Upper lobe of left lung (tissue), 6 donors: ENCODE results near the gene CD247. TPM values are rescaled to one million over a fixed set of nuclear protein-coding genes. Genes with fewer than 3 reads are reported as not detected.
A peak's percentile ranks its signal among the peaks of the same experiment; 100 is the strongest.

ENCODE experiments used
- ATAC-seq, 2 donors: fragments of 200-7000 bp; cut with Tn5 transposase; one replicate each; pipeline ENCODE4 v1.9.1; 2022; ENCODE audit warnings: mild to moderate bottlenecking in 2 of 2, moderate library complexity in 2 of 2; ENCODE audit not compliant: low FRiP score in 2 of 2
- DNase-seq, 2 donors: peaks; one replicate each; pipeline ENCODE4 v3.0.0-alpha.2; 2019 to 2020
- H3K27ac ChIP-seq, 4 donors: fragments of 200-600 bp; sonication (generic); one replicate each; pipeline ENCODE4 v1.5.1; 2016 to 2019
- H3K27me3 ChIP-seq, 4 donors: fragments of 200-600 bp; sonication (generic); one replicate each; pipeline ENCODE4 v1.5.1; 2017 to 2019
- H3K36me3 ChIP-seq, 4 donors: fragments of 200-600 bp; sonication (generic); one replicate each; pipeline ENCODE4 v1.5.1; 2016 to 2019
- H3K4me1 ChIP-seq, 4 donors: fragments of 200-600 bp; sonication (generic); one replicate each; pipeline ENCODE4 v1.5.1; 2018 to 2019
- H3K4me3 ChIP-seq, 4 donors: fragments of 200-600 bp; sonication (generic); one replicate each; pipeline ENCODE4 v1.5.1; 2017 to 2019; ENCODE audit warnings: mild to moderate bottlenecking in 2 of 4, moderate library complexity in 1 of 4
- H3K9me3 ChIP-seq, 4 donors: fragments of 200-600 bp; sonication (generic); one replicate each; pipeline ENCODE4 v1.5.1; 2018 to 2019
- EP300 ChIP-seq, 4 donors: sonication (generic); formaldehyde crosslinking; IDR thresholded peaks; one replicate each; pipeline ENCODE4 v1.5.1; 2017; ENCODE audit warnings: antibody characterized with exemption in 4 of 4, control low read depth in 2 of 4
- POLR2A ChIP-seq, 4 donors: fragments of 450-650 bp; IDR thresholded peaks; one replicate each; pipeline ENCODE4 v1.5.1; 2016 to 2017; ENCODE audit warnings: antibody characterized with exemption in 4 of 4, mild to moderate bottlenecking in 2 of 4
- POLR2AphosphoS5 ChIP-seq, 2 donors: sonication (generic); formaldehyde crosslinking; IDR thresholded peaks; one replicate each; pipeline ENCODE4 v1.5.1; 2017; ENCODE audit warnings: antibody characterized with exemption in 2 of 2
- WGBS, 2 donors: methylation state at CpG; one replicate each; pipeline ENCODE4 v1.1.5; 2017 to 2018; 5-methylcytosine and 5-hydroxymethylcytosine counted together
- total RNA-seq, 6 donors: library from RNA; depleted of rRNA in 4 of 6; stranded (reverse); fragments of >200 nt in 4 of 6; gene quantifications; one replicate each; pipeline versions ENCODE4 v1.1.0 to v1.2.1, GENCODE V29; 2016 to 2021
- TF ChIP-seq, protein P1 (sequence below), 6 experiments: fragments of 450-650 bp in 4 of 6; fragments of 200-600 bp in 2 of 6; sonication (generic) in 2 of 6; IDR thresholded peaks; one replicate each; pipeline ENCODE4 v1.5.1; 2016 to 2019; ENCODE audit warnings: antibody characterized with exemption in 6 of 6
- donor health status: DM: no; HTN: no; CAD: no; lungs with moderate emphysema.
- donor health status: DM: no; HTN: yes; CAD: no; lungs with severe emphysema.

CD247 gene
- total RNA-seq, 6 donors from 2014 or later, result 5.0 to 14.7 (median 8.7) TPM

DNA sequence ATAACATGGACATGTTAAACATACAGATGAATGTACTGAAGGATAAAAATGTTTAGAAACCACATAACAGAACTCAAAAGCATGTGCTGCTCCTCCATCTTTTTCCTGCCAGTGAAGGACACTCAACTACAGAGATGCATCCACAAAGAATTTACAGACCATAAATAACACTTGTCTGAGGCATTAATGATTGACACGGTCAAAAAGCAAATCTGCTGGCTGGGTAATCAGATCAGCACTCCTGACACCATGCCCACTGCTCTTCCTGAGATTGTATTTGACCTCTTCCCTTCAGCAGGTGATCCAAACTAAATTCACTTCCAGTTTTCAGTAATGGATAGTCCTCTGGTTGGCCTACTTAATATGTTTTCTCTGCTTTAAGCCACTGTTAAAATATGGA, 28.6 kb upstream of the CD247 start:
- WGBS, 2 donors, result 80 to 86% methylated on average over 1 of the region's 1 CpG
- no peaks in the 10 kb centered on the region for H3K9me3 ChIP-seq
- H3K4me3 ChIP-seq, result no peak overlapping the region
- ATAC-seq, result no peak
- peaks cover 4 to 47% (median 34%) of the 10 kb centered on the region in 4 donors for H3K4me1 ChIP-seq
- no peak for DNase-seq
- TF ChIP-seq EP300 (IDR thresholded peaks at IDR 0.05) (no peak), POLR2A (IDR thresholded peaks at IDR 0.05) (no peak), POLR2AphosphoS5 (IDR thresholded peaks at IDR 0.05) (no peak)
- TF ChIP-seq, protein P1, sequence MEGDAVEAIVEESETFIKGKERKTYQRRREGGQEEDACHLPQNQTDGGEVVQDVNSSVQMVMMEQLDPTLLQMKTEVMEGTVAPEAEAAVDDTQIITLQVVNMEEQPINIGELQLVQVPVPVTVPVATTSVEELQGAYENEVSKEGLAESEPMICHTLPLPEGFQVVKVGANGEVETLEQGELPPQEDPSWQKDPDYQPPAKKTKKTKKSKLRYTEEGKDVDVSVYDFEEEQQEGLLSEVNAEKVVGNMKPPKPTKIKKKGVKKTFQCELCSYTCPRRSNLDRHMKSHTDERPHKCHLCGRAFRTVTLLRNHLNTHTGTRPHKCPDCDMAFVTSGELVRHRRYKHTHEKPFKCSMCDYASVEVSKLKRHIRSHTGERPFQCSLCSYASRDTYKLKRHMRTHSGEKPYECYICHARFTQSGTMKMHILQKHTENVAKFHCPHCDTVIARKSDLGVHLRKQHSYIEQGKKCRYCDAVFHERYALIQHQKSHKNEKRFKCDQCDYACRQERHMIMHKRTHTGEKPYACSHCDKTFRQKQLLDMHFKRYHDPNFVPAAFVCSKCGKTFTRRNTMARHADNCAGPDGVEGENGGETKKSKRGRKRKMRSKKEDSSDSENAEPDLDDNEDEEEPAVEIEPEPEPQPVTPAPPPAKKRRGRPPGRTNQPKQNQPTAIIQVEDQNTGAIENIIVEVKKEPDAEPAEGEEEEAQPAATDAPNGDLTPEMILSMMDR (IDR thresholded peaks at IDR 0.05), result no peak
- no peak overlapping the region for H3K27ac ChIP-seq
- H3K27me3 ChIP-seq, result no peaks in the 10 kb centered on the region
- H3K36me3 ChIP-seq, result peaks cover 0 to 38% (median 15%) of the 10 kb centered on the region in 4 donors

DNA sequence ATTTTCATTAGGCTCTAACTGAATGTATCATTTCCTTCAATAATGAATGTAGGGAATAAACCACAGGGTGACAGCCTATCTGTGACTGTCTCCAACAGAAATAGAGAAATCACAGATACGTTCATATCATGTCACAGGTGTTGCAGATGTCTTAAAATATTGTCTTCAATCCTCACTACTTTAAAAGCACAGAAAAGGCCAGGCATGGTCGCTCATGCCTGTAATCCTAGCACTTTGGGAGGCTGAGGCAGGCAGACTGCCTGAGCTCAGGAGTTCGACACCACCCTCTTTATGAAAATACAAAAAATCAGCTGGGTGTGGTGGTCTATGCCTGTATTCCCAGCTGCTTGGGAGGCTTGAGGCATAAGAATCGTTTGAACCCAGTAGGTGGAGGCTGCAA, 27.0 kb upstream of the CD247 start:
- Histone ChIP-seq H3K27ac (no peak overlapping the region), H3K9me3 (no peaks in the 10 kb centered on the region), H3K4me3 (no peak overlapping the region), H3K36me3 (peaks cover 0 to 38% (median 15%) of the 10 kb centered on the region in 4 donors), H3K27me3 (no peaks in the 10 kb centered on the region), H3K4me1 (peaks cover 4 to 45% (median 30%) of the 10 kb centered on the region in 4 donors)
- TF ChIP-seq POLR2AphosphoS5 (IDR thresholded peaks at IDR 0.05) (no peak), EP300 (IDR thresholded peaks at IDR 0.05) (no peak), POLR2A (IDR thresholded peaks at IDR 0.05) (no peak)
- TF ChIP-seq, protein P1 (IDR thresholded peaks at IDR 0.05), result no peak
- 80 to 81% methylated on average over 4 of the region's 4 CpGs for WGBS, 2 donors
- ATAC-seq (no peak), DNase-seq (no peak)

DNA sequence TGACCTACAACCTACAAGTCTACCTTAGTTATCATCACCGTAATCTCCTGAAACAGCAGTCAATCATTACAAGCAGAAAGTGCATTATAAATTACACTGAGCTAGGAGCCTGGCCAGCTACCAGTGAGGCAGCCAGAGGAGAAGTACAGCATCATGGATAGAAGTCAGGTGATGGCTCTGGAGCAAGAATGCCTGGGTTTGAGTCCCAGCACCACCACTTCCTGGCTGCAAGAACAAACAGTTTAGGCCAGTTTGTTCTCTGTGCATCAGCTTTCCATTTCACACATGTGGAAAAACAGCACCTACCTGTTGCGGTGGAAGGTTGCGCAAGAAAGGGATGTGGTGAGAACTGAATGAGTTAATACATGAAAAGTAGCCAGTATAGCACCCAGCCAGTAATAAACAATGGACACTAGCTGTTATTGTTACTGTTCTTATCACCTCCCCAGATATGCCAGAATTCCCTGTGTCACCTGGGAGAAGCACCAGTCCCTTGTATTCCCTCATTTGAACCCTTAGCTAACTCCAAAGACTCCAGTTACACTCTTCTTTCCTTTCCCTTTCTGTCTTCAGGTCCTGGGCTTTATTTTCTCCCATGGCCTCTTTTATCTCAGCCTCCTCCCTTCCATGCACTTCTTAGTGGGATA, 26.2 kb upstream of the CD247 start:
- H3K4me1 ChIP-seq, result peaks cover 4 to 38% (median 24%) of the 10 kb centered on the region in 4 donors
- H3K27ac ChIP-seq, result peak overlapping the region in 2 of 4 donors; percentile 2 to 26
- ATAC-seq, result no peak
- peaks cover 0 to 38% (median 15%) of the 10 kb centered on the region in 4 donors for H3K36me3 ChIP-seq
- H3K4me3 ChIP-seq, result no peak overlapping the region
- H3K9me3 ChIP-seq, result no peaks in the 10 kb centered on the region
- DNase-seq, result peak in 1 of 2 donors; percentile 51
- WGBS, 2 donors, result 72 to 86% methylated on average over 3 of the region's 3 CpGs
- no peak for TF ChIP-seq POLR2AphosphoS5 (IDR thresholded peaks at IDR 0.05)
- TF ChIP-seq POLR2A (IDR thresholded peaks at IDR 0.05), result no peak
- no peaks in the 10 kb centered on the region for H3K27me3 ChIP-seq

DNA sequence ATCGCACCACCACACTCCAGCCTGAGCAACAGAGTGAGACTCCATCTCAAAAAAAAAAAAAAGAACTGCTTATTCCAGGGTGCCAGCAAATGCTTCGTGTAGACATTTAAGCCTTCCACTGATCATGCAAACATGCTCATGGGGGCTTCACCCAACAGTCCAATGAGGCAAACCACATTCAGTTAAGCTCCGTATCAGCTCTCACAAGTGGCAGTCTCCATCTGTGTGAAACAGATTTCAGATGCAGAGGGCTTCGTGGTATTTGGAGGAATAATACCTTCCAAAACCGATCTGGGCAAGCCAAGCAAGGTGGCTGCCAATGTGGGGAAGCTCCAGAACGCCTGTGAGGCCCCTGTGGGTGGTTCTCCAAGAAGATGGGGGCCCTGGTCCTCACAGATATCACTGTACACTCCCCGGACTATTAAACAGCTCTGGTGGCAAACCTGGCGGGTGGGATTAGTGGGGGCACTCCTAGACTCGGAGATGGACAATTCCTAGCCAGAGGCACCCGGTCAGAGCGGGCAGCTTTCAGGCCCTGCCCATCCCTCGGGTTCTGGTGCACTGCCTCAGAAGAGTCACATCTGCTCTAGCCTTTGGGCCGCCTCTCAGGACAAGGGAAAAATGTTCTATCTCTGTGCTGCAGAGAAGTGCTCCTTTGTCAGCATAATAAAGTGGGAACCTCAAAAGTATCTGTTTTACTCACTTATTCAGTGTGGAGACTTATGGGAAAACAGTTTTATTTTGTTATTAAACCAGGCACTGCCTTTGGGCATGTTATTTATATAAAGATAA, 25.1 kb upstream of the CD247 start:
- ATAC-seq (no peak), DNase-seq (no peak)
- 85 to 94% methylated on average over 9 to 13 of the region's 13 CpGs for WGBS, 2 donors
- H3K4me1 ChIP-seq, result peaks cover 0 to 28% (median 20%) of the 10 kb centered on the region in 4 donors
- peak overlapping the region in 1 of 4 donors; percentile 17 for H3K27ac ChIP-seq
- no peak overlapping the region for H3K4me3 ChIP-seq
- H3K36me3 ChIP-seq, result peaks cover 0 to 38% (median 15%) of the 10 kb centered on the region in 4 donors
- H3K9me3 ChIP-seq, result no peaks in the 10 kb centered on the region
- no peaks in the 10 kb centered on the region for H3K27me3 ChIP-seq
- TF ChIP-seq EP300 (IDR thresholded peaks at IDR 0.05) (no peak), POLR2AphosphoS5 (IDR thresholded peaks at IDR 0.05) (no peak), POLR2A (IDR thresholded peaks at IDR 0.05) (no peak)
- TF ChIP-seq, protein P1 (IDR thresholded peaks at IDR 0.05), result no peak
